CD4-positive, alpha-beta T cell (primary cell): ENCODE data around the gene RPL36A. TPM values are rescaled to one million over a fixed set of nuclear protein-coding genes. Genes with fewer than 3 reads are reported as not detected.

ENCODE experiments used
- ATAC-seq: fragments of 200-7000 bp; cut with Tn5 transposase; one replicate; pipeline ENCODE4 v1.10.0; 2022; ENCODE audit warnings: mild to moderate bottlenecking; ENCODE audit not compliant: poor library complexity
- CTCF ChIA-PET: fragments of 350-600 bp; sonication (Branson Sonifier 250); formaldehyde crosslinking; loops from one replicate; lab custom pipeline; 2021; ENCODE audit warnings: antibody characterized with exemption, inconsistent platforms; lab: Charles Lee
- POLR2A ChIA-PET: fragments of 350-600 bp; sonication (Branson Sonifier 250); formaldehyde crosslinking; loops from one replicate; lab custom pipeline; 2021; ENCODE audit warnings: antibody characterized with exemption, inconsistent platforms; lab: Charles Lee
- DNase-seq, 14 experiments: peaks; one replicate each; pipeline ENCODE4 v3.0.0-alpha.2; 2013 to 2020; ENCODE audit warnings: mixed read lengths in 2 of 14
- H3K27ac ChIP-seq, 2 donors: one replicate each; pipeline versions ENCODE4 v1.5.1 to v1.7.0; 2013; ENCODE audit warnings: low read length in 2 of 2, low read depth in 1 of 2, mild to moderate bottlenecking in 1 of 2
- H3K27me3 ChIP-seq, 2 experiments: 1 replicate in 1 of 2; 2 replicates in 1 of 2; pipeline versions ENCODE4 v1.6.1 to v1.7.0; 2013; ENCODE audit warnings: low read length in 2 of 2, control low read depth in 1 of 2, mild to moderate bottlenecking in 1 of 2, moderate library complexity in 1 of 2; ENCODE audit not compliant: insufficient read depth in 2 of 2, control insufficient read depth in 1 of 2
- H3K36me3 ChIP-seq: one replicate; pipeline ENCODE4 v1.6.1; 2013; ENCODE audit warnings: low read length, control low read depth; ENCODE audit not compliant: insufficient read depth
- H3K4me1 ChIP-seq: one replicate; pipeline ENCODE4 v1.6.1; 2013; ENCODE audit warnings: low read length, control low read depth; ENCODE audit not compliant: insufficient read depth
- H3K4me3 ChIP-seq: one replicate; pipeline ENCODE4 v1.5.1; 2013; ENCODE audit warnings: mild to moderate bottlenecking, low read length, moderate library complexity
- H3K9me3 ChIP-seq, 2 experiments: 1 replicate in 1 of 2; 2 replicates in 1 of 2; pipeline versions ENCODE4 v1.6.1 to v1.7.0; 2013; ENCODE audit warnings: low read length in 2 of 2, mild to moderate bottlenecking in 2 of 2, control low read depth in 1 of 2, moderate library complexity in 1 of 2; ENCODE audit not compliant: control insufficient read depth in 1 of 2, insufficient read depth in 1 of 2
- H3K27ac Mint-ChIP-seq: one replicate; pipeline ENCODE4 v1.8.0; 2020; ENCODE audit warnings: mixed read lengths
- H3K27me3 Mint-ChIP-seq: one replicate; pipeline ENCODE4 v1.8.0; 2021; ENCODE audit warnings: mixed read lengths
- H3K36me3 Mint-ChIP-seq: one replicate; pipeline ENCODE4 v1.8.0; 2021; ENCODE audit warnings: low read depth, mixed read lengths
- H3K4me1 Mint-ChIP-seq: one replicate; pipeline ENCODE4 v1.8.0; 2021; ENCODE audit warnings: low read depth, mixed read lengths
- H3K4me3 Mint-ChIP-seq: one replicate; pipeline ENCODE4 v1.8.0; 2020; ENCODE audit warnings: mild to moderate bottlenecking, mixed read lengths
- H3K9me3 Mint-ChIP-seq: one replicate; pipeline ENCODE4 v1.8.0; 2020; ENCODE audit warnings: mixed read lengths
- CTCF ChIP-seq: fragments of 200-600 bp; IDR thresholded peaks from one replicate; pipeline ENCODE4 v1.8.0; 2022; ENCODE audit warnings: antibody characterized with exemption, mild to moderate bottlenecking
- intact Hi-C, 2 experiments: fragments of 100-400 bp; cut with DNase I in 1 of 2; cut with micrococcal nuclease in 1 of 2; formaldehyde crosslinking; loops; one replicate each; pipeline versions ENCODE4 v1.15.1 to v1.9.0; 2023 to 2025; cut with DNase I, micrococcal nuclease
- total RNA-seq, 174 experiments: library from RNA in 2 of 174; stranded (reverse) in 2 of 174; gene quantifications; one replicate each; pipeline ENCODE4 v1.2.3 and lab custom pipeline; 2021 to 2026

Gene RPL36A
- total RNA-seq, 2 experiments from 2014 or later, result 417 to 536 TPM

DNA sequence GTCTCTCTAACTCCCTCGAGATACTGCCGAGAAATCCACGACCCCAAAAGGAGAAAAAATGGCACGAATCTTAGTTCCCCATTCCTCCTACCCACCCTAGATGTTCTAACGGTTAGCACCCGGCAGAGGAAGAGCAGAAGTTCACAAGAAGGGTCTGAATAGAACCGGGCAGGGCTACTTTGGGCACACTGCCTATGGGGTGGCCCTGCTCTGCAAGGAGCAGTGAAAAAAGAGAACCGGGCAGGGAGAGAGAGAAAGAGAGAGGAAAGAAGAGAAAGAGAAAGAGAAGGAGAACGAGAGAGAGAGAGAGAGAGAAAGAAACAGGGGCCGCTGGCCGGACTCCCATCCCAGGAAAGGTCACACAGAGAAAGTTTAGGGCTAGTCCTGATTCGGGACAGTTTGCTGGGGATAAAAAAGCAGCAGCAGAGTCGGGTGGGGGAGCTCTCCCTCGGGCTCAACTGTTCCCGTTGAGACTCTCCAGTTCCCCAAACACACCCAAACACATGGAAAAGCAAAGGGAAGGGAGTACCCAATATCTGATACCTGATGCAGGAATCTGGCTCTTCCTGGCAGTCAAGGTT, 16.4 kb downstream of the RPL36A start:
- ATAC-seq (no peak), DNase-seq (no peak)
- CTCF ChIA-PET, result no interaction called here
- Histone ChIP-seq H3K9me3 (no peaks in the 10 kb centered on the region), H3K4me1 (peaks cover 26% of the 10 kb centered on the region), H3K27me3 (no peaks in the 10 kb centered on the region), H3K4me3 (peak overlapping the region; percentile 85), H3K36me3 (peaks cover 10% of the 10 kb centered on the region), H3K27ac (peak overlapping the region; percentile 90 to 92)
- intact Hi-C loops, result loop anchor here in 1 of 2 experiments (2.0 to 10.0 kb wide), 4 partner anchors 16 to 1198 kb away; partner anchors contain the start of genes CENPI, RPL36A and TIMM8A
- peaks cover 30% of the 10 kb centered on the region for H3K36me3 Mint-ChIP-seq
- no peaks in the 10 kb centered on the region for H3K9me3 Mint-ChIP-seq
- POLR2A ChIA-PET, result interaction anchor here (0.8 to 1.3 kb wide), 5 partner anchors 9 to 525 kb away, joined by 3 to 6 read pairs (median 3); partner anchors contain the start of genes RPL36A and ZMAT1
- TF ChIP-seq CTCF, result no peak
- H3K4me1 Mint-ChIP-seq, result peaks cover 34% of the 10 kb centered on the region
- H3K4me3 Mint-ChIP-seq, result peak overlapping the region; percentile 97
- H3K27me3 Mint-ChIP-seq, result no peaks in the 10 kb centered on the region
- H3K27ac Mint-ChIP-seq, result peak overlapping the region; percentile 97

DNA sequence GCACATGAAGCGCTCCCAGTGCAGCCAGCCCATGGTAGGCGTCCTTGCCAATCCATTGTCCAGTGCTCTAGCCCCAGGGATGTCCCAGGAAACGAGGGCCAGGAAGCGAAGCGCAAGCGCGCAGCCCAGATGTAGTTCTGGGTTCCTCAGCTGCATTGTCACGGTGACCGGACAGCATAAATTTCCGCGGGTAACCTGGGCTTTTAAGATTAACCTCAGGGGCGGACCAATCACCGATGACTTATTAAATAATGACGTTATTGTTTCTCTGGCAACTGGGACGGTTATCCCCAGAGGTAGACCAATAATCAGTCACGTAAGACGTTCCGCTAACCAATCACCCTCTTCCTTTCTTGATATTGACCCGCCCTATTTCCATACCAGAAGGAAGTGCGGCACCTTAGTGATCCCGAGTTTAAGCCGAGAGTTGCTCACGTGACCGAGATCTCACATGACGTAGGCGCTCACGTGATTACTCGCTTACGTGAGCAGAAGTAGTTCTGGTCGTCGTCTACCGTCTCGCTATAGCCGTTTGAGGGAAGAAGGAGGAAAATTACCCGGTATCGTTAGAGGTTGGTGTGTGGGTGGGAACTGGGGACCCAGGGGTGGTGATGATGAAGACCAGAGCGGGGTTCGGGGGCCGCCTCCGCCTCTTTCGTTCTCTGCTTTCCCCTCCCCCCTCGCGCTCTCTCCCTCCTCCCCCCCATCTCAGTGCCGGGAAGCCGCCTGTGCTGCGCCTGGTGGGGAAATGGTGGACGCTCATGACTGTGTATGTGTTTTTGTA, 17.1 kb downstream of the RPL36A start, which contains the start of the genes GLA and HNRNPH2:
Gene GLA (minus strand): TSS at position 178 of the 784 bp plus-strand sequence. CDS start 22 bp downstream, at position 156.
Gene HNRNPH2 (plus strand): TSS at position 475 of the 784 bp plus-strand sequence. CDS start 3,767 bp downstream, outside the sequence.
- H3K36me3 Mint-ChIP-seq, result peaks cover 36% of the 10 kb centered on the region
- H3K27me3 Mint-ChIP-seq, result no peaks in the 10 kb centered on the region
- ChIA-PET POLR2A (interaction anchor here (0.8 to 1.3 kb wide), 5 partner anchors 10 to 524 kb away, joined by 3 to 6 read pairs (median 3); partner anchors contain the start of genes RPL36A and ZMAT1), CTCF (no interaction called here)
- Histone ChIP-seq H3K27ac (peak within 1 kb of the TSS; percentile 92 to 99), H3K36me3 (peaks cover 17% of the 10 kb centered on the region), H3K27me3 (no peaks in the 10 kb centered on the region), H3K4me1 (peaks cover 29% of the 10 kb centered on the region), H3K4me3 (peak within 1 kb of the TSS; percentile 85), H3K9me3 (no peaks in the 10 kb centered on the region)
- peaks cover 41% of the 10 kb centered on the region for H3K4me1 Mint-ChIP-seq
- peak; percentile 67 to 97 (median 80) for DNase-seq
- H3K4me3 Mint-ChIP-seq, result peak within 1 kb of the TSS; percentile 97
- no peak for TF ChIP-seq CTCF
- peak; percentile 91 for ATAC-seq
- H3K27ac Mint-ChIP-seq, result peak within 1 kb of the TSS; percentile 97
- intact Hi-C loops, result loop anchor here (1.0 to 10.0 kb wide), 5 partner anchors 17 to 1197 kb away; partner anchors contain the start of genes CENPI (in 1 of the 2), RPL36A (in 1 of the 2) and TIMM8A (in 1 of the 2)
- no peaks in the 10 kb centered on the region for H3K9me3 Mint-ChIP-seq

- H3K4me1 Mint-ChIP-seq, result peaks cover 45% of the 10 kb centered on the region
- TF ChIP-seq CTCF, result no peak
- intact Hi-C loops, result loop anchor here (1.0 to 10.0 kb wide), 4 partner anchors 18 to 1196 kb away; partner anchors contain the start of genes CENPI (in 1 of the 2) and TIMM8A (in 1 of the 2)
- peaks cover 29% of the 10 kb centered on the region for H3K4me1 ChIP-seq
- peak overlapping the region; percentile 97 for H3K27ac Mint-ChIP-seq
- ATAC-seq (peak; percentile 12), DNase-seq (no peak)
- H3K27ac ChIP-seq, result peak overlapping the region; percentile 92 to 99
- H3K36me3 Mint-ChIP-seq, result peaks cover 41% of the 10 kb centered on the region
- H3K27me3 ChIP-seq, result no peaks in the 10 kb centered on the region
- H3K4me3 ChIP-seq, result peak overlapping the region; percentile 85
- peaks cover 22% of the 10 kb centered on the region for H3K36me3 ChIP-seq
- CTCF ChIA-PET, result no interaction called here
- H3K4me3 Mint-ChIP-seq, result peak overlapping the region; percentile 97
- POLR2A ChIA-PET, result interaction anchor here (0.9 kb wide), 1 partner anchor 523 kb away, joined by 3 read pairs; the partner anchor contains the start of gene ZMAT1
- H3K27me3 Mint-ChIP-seq, result no peaks in the 10 kb centered on the region
- no peaks in the 10 kb centered on the region for H3K9me3 ChIP-seq
- H3K9me3 Mint-ChIP-seq, result no peaks in the 10 kb centered on the region
Observed at GRCh38 chrX:101408532-101408841, 17.7 kb downstream of the RPL36A start.
